ENCODE results near the gene NKAIN1.

The NKAIN1 gene

GRCh38 chr1:31214316-31215064 lies 25.2 kb downstream of the NKAIN1 start:
- no peak for TF ChIP-seq CTCF (IDR thresholded peaks at IDR 0.05; ENCODE audit: control insufficient read depth, extremely low read depth, insufficient read depth)
- no peak overlapping the region for H3K4me3 ChIP-seq (ENCODE audit: low read depth, low read length)
- no peak for DNase-seq (ENCODE audit: low read depth)

GRCh38 chr1:31208361-31208945 lies 31.2 kb downstream of the NKAIN1 start:
- DNase-seq (ENCODE audit: low read depth) = no peak
- no peak overlapping the region for H3K4me3 ChIP-seq (ENCODE audit: low read depth, low read length)
- no peak for TF ChIP-seq CTCF (IDR thresholded peaks at IDR 0.05; ENCODE audit: control insufficient read depth, extremely low read depth, insufficient read depth)

GRCh38 chr1:31207569-31207968 lies 32.1 kb downstream of the NKAIN1 start:
- no peak overlapping the region for H3K4me3 ChIP-seq (ENCODE audit: low read depth, low read length)
- no peak for TF ChIP-seq CTCF (IDR thresholded peaks at IDR 0.05; ENCODE audit: control insufficient read depth, extremely low read depth, insufficient read depth)
- DNase-seq (ENCODE audit: low read depth) = no peak

GRCh38 chr1:31207046-31207445 lies 32.6 kb downstream of the NKAIN1 start:
- DNase-seq (ENCODE audit: low read depth) = no peak
- no peak for TF ChIP-seq CTCF (IDR thresholded peaks at IDR 0.05; ENCODE audit: control insufficient read depth, extremely low read depth, insufficient read depth)
- no peak overlapping the region for H3K4me3 ChIP-seq (ENCODE audit: low read depth, low read length)

- TF ChIP-seq CTCF (IDR thresholded peaks at IDR 0.05; ENCODE audit: control insufficient read depth, extremely low read depth, insufficient read depth) = no peak
- DNase-seq (ENCODE audit: low read depth) = no peak
- H3K4me3 ChIP-seq (ENCODE audit: low read depth, low read length) = no peak overlapping the region
These were observed 36.5 kb downstream of the NKAIN1 start for GRCh38 chr1:31203215-31203614.

- no peak for TF ChIP-seq CTCF (IDR thresholded peaks at IDR 0.05; ENCODE audit: control insufficient read depth, extremely low read depth, insufficient read depth)
- no peak for DNase-seq (ENCODE audit: low read depth)
- H3K4me3 ChIP-seq (ENCODE audit: low read depth, low read length) = no peak overlapping the region
These were observed 37.7 kb downstream of the NKAIN1 start for GRCh38 chr1:31201931-31202360.

Data from LNCaP clone FGC (cell line).